Large intestine (tissue), 3 donors: ENCODE measurements around the gene RNASE1. TPM values are rescaled to one million over a fixed set of nuclear protein-coding genes. Genes with fewer than 3 reads are reported as not detected.
A peak's percentile ranks its signal among the peaks of the same experiment; 100 is the strongest.
"Not testable (repeated sequence)": the region's sequence is repeated elsewhere in the genome, so short reads cannot be mapped to it uniquely, and the experiment has no call there.

Experiments used
- DNase-seq, 2 donors: peaks; one replicate each; pipeline versions ENCODE4 v3.0.0 to v3.0.0-alpha.2; 2013
- H3K27ac ChIP-seq: one replicate; pipeline ENCODE4 v1.5.1; 2013; ENCODE audit warnings: low read length
- H3K27me3 ChIP-seq: 2 replicates; pipeline ENCODE4 v1.6.1; 2013; ENCODE audit warnings: low read length; ENCODE audit not compliant: control insufficient read depth, insufficient read depth
- H3K36me3 ChIP-seq: 2 replicates; pipeline ENCODE4 v1.6.1; 2013; ENCODE audit warnings: low read length; ENCODE audit not compliant: control insufficient read depth, insufficient read depth
- H3K4me1 ChIP-seq: one replicate; pipeline ENCODE4 v1.6.1; 2013; ENCODE audit warnings: low read length; ENCODE audit not compliant: control insufficient read depth, insufficient read depth
- H3K4me3 ChIP-seq: one replicate; pipeline ENCODE4 v1.5.1; 2013; ENCODE audit warnings: low read length
- H3K9me3 ChIP-seq: one replicate; pipeline ENCODE4 v1.6.1; 2013; ENCODE audit warnings: mild to moderate bottlenecking, low read depth, low read length, moderate library complexity; ENCODE audit not compliant: control insufficient read depth
- WGBS: methylation state at CpG from one replicate; pipeline ENCODE4 v1.1.5; 2013; ENCODE audit warnings: low lambda C conversion rate; ENCODE audit not compliant: insufficient coverage; 5-methylcytosine and 5-hydroxymethylcytosine counted together
- polyA plus RNA-seq: library from polyadenylated mRNA; unstranded; fragments of 120-200 nt; gene quantifications from one replicate; pipeline ENCODE4 v1.2.1, GENCODE V29; 2013

RNASE1 gene
- polyA plus RNA-seq, 1 donor, result 107 TPM

- Histone ChIP-seq H3K27me3 (no peaks in the 10 kb centered on the region), H3K4me3 (no peak overlapping the region), H3K4me1 (peaks cover 2% of the 10 kb centered on the region), H3K36me3 (no peaks in the 10 kb centered on the region), H3K9me3 (no peaks in the 10 kb centered on the region), H3K27ac (no peak overlapping the region)
- no peak for DNase-seq
- no CpG with 5 or more reads among the region's 1 CpG for WGBS
These were observed 26.7 kb downstream of the RNASE1 start for GRCh38 chr14:20775901-20776300.

GRCh38 chr14:20775043-20775442 is 27.6 kb downstream of the RNASE1 start:
- no peaks in the 10 kb centered on the region for H3K27me3 ChIP-seq
- H3K36me3 ChIP-seq, result no peaks in the 10 kb centered on the region
- no peak overlapping the region for H3K27ac ChIP-seq
- no peak for DNase-seq
- no peak overlapping the region for H3K4me3 ChIP-seq
- whole genome bisulfite sequencing, result 80% methylated on average over 1 of the region's 6 CpGs
- H3K4me1 ChIP-seq, result no peaks in the 10 kb centered on the region
- H3K9me3 ChIP-seq, result no peaks in the 10 kb centered on the region

GRCh38 chr14:20774258-20774824 is 28.3 kb downstream of the RNASE1 start:
- Histone ChIP-seq H3K36me3 (no peaks in the 10 kb centered on the region), H3K4me3 (no peak overlapping the region), H3K9me3 (no peaks in the 10 kb centered on the region), H3K27ac (no peak overlapping the region), H3K4me1 (no peaks in the 10 kb centered on the region), H3K27me3 (no peaks in the 10 kb centered on the region)
- DNase-seq, result no peak
- WGBS, result 0% methylated on average over 1 of the region's 5 CpGs

GRCh38 chr14:20772650-20773049 is 30.0 kb downstream of the RNASE1 start:
- no peak overlapping the region for H3K4me3 ChIP-seq
- no peaks in the 10 kb centered on the region for H3K9me3 ChIP-seq
- no peaks in the 10 kb centered on the region for H3K27me3 ChIP-seq
- no peak overlapping the region for H3K27ac ChIP-seq
- H3K36me3 ChIP-seq, result no peaks in the 10 kb centered on the region
- no peak for DNase-seq
- WGBS, result 100% methylated on average over 1 of the region's 3 CpGs
- no peaks in the 10 kb centered on the region for H3K4me1 ChIP-seq

- 80% methylated on average over 1 of the region's 3 CpGs for WGBS
- Histone ChIP-seq H3K9me3 (no peaks in the 10 kb centered on the region), H3K4me1 (no peaks in the 10 kb centered on the region), H3K27me3 (no peaks in the 10 kb centered on the region), H3K36me3 (no peaks in the 10 kb centered on the region), H3K4me3 (no peak overlapping the region), H3K27ac (no peak overlapping the region)
- DNase-seq, result no peak
These were observed 33.2 kb downstream of the RNASE1 start for GRCh38 chr14:20769421-20769820.

GRCh38 chr14:20768593-20768892 is 34.1 kb downstream of the RNASE1 start:
- no peaks in the 10 kb centered on the region for H3K4me1 ChIP-seq
- no peaks in the 10 kb centered on the region for H3K9me3 ChIP-seq
- no peak for DNase-seq
- WGBS, result no CpG with 5 or more reads among the region's 3 CpGs
- H3K27ac ChIP-seq, result no peak overlapping the region
- H3K4me3 ChIP-seq, result no peak overlapping the region
- no peaks in the 10 kb centered on the region for H3K36me3 ChIP-seq
- H3K27me3 ChIP-seq, result no peaks in the 10 kb centered on the region

- H3K27me3 ChIP-seq, result no peaks in the 10 kb centered on the region
- no peaks in the 10 kb centered on the region for H3K9me3 ChIP-seq
- H3K36me3 ChIP-seq, result no peaks in the 10 kb centered on the region
- no peak overlapping the region for H3K27ac ChIP-seq
- no peak for DNase-seq
- H3K4me3 ChIP-seq, result no peak overlapping the region
- H3K4me1 ChIP-seq, result no peaks in the 10 kb centered on the region
These were observed 41.7 kb downstream of the RNASE1 start for GRCh38 chr14:20760950-20761349.

GRCh38 chr14:20759465-20759864 is 43.2 kb downstream of the RNASE1 start:
- not testable (repeated sequence) for H3K27ac ChIP-seq, H3K4me3 ChIP-seq, H3K4me1 ChIP-seq, H3K27me3 ChIP-seq, DNase-seq, H3K9me3 ChIP-seq, H3K36me3 ChIP-seq
- no CpG with 5 or more reads among the region's 5 CpGs for WGBS

- Histone ChIP-seq H3K36me3 (no peaks in the 10 kb centered on the region), H3K4me1 (no peaks in the 10 kb centered on the region), H3K9me3 (no peaks in the 10 kb centered on the region), H3K4me3 (no peak overlapping the region), H3K27me3 (no peaks in the 10 kb centered on the region), H3K27ac (no peak overlapping the region)
- 100% methylated on average over 1 of the region's 4 CpGs for WGBS
- DNase-seq, result peak in 1 of 2 donors; percentile 12
These were observed 44.7 kb downstream of the RNASE1 start for GRCh38 chr14:20757965-20758364.

- H3K27ac ChIP-seq, result no peak overlapping the region
- no peaks in the 10 kb centered on the region for H3K36me3 ChIP-seq
- H3K9me3 ChIP-seq, result no peaks in the 10 kb centered on the region
- no peak for DNase-seq
- H3K4me3 ChIP-seq, result no peak overlapping the region
- WGBS, result no CpG with 5 or more reads among the region's 6 CpGs
- no peaks in the 10 kb centered on the region for H3K4me1 ChIP-seq
- no peaks in the 10 kb centered on the region for H3K27me3 ChIP-seq
These were observed 47.6 kb downstream of the RNASE1 start for GRCh38 chr14:20755037-20755436.

- Histone ChIP-seq H3K4me1 (no peaks in the 10 kb centered on the region), H3K9me3 (no peaks in the 10 kb centered on the region), H3K27ac (no peak overlapping the region), H3K4me3 (no peak overlapping the region), H3K36me3 (no peaks in the 10 kb centered on the region), H3K27me3 (no peaks in the 10 kb centered on the region)
- no peak for DNase-seq
- WGBS, result no CpG with 5 or more reads among the region's 2 CpGs
These were observed 48.3 kb downstream of the RNASE1 start for GRCh38 chr14:20754308-20754707.
